Measurements from ENCODE around the gene MACF1.

GRCh38 chr1:39474810-39475209 lies 270.3 kb downstream of the MACF1 start:
- no peak for TF ChIP-seq MTF1 (CRISPR knock-in tag; IDR thresholded peaks at IDR 0.05)
- TF ChIP-seq ZBTB3 (CRISPR knock-in tag; IDR thresholded peaks at IDR 0.05; ENCODE audit: borderline replicate concordance, low read depth): no peak
- no peak for TF ChIP-seq NONO (IDR thresholded peaks at IDR 0.05)
- no peak for TF ChIP-seq NONO (CRISPR knock-in tag; conservative IDR thresholded peaks at IDR 0.05)
- TF ChIP-seq ZNF101 (CRISPR knock-in tag; IDR thresholded peaks at IDR 0.05; ENCODE audit: borderline replicate concordance, low read depth): no peak
- TF ChIP-seq ZNF274 (CRISPR knock-in tag; IDR thresholded peaks at IDR 0.05): no peak
- no peak for TF ChIP-seq DMAP1 (CRISPR knock-in tag; IDR thresholded peaks at IDR 0.05)
- no peak for TF ChIP-seq RNF2 (conservative IDR thresholded peaks at IDR 0.05; ENCODE audit: low read depth)
- TF ChIP-seq ZNF713 (CRISPR knock-in tag; IDR thresholded peaks at IDR 0.05): no peak
- TF ChIP-seq RBAK (CRISPR knock-in tag; IDR thresholded peaks at IDR 0.05): no peak
- TF ChIP-seq REST (IDR thresholded peaks at IDR 0.05; ENCODE audit: borderline replicate concordance in 1 of 2, low read depth in 1 of 2, low read length in 2 of 2): no peak
- no peak for TF ChIP-seq CTCF (CRISPR knock-in tag; IDR thresholded peaks at IDR 0.05)
- no peak for TF ChIP-seq TBP (CRISPR knock-in tag; IDR thresholded peaks at IDR 0.05)
- TF ChIP-seq ZNF282 (IDR thresholded peaks at IDR 0.05; ENCODE audit: partially characterized antibody): no peak

All from HepG2 (cell line).